Limb (tissue), 2 donors: ENCODE results near the gene XPNPEP2.
"Not testable (repeated sequence)": the region's sequence is repeated elsewhere in the genome, so short reads cannot be mapped to it uniquely, and the experiment has no call there.

Experiments
- DNase-seq, 2 donors: peaks; one replicate each; pipeline ENCODE4 v3.0.0-alpha.2; 2016; ENCODE audit errors: extremely low spot score in 2 of 2

The XPNPEP2 gene

GRCh38 chrX:129719268-129719667 is 19.5 kb upstream of the XPNPEP2 start:
- no peak for DNase-seq

- no peak for DNase-seq
Observed at GRCh38 chrX:129719931-129720530, 18.7 kb upstream of the XPNPEP2 start.

GRCh38 chrX:129720741-129721140 is 18.0 kb upstream of the XPNPEP2 start:
- no peak for DNase-seq

GRCh38 chrX:129721414-129721813 is 17.4 kb upstream of the XPNPEP2 start:
- DNase-seq = no peak

GRCh38 chrX:129721870-129722269 is 16.9 kb upstream of the XPNPEP2 start:
- DNase-seq = no peak

GRCh38 chrX:129723511-129723910 is 15.3 kb upstream of the XPNPEP2 start:
- no peak for DNase-seq

GRCh38 chrX:129724754-129725153 is 14.0 kb upstream of the XPNPEP2 start:
- DNase-seq = no peak

GRCh38 chrX:129726307-129727111 is 12.3 kb upstream of the XPNPEP2 start:
- peak; percentile 31 to 73 for DNase-seq

GRCh38 chrX:129728061-129728460 is 10.7 kb upstream of the XPNPEP2 start:
- DNase-seq = no peak

GRCh38 chrX:129731228-129731627 is 7.6 kb upstream of the XPNPEP2 start:
- no peak for DNase-seq

- DNase-seq = no peak
Observed at GRCh38 chrX:129732857-129733256, 5.9 kb upstream of the XPNPEP2 start.

GRCh38 chrX:129733335-129733734 is 5.4 kb upstream of the XPNPEP2 start:
- no peak for DNase-seq

- DNase-seq = no peak
Observed at GRCh38 chrX:129736491-129736890, 2.3 kb upstream of the XPNPEP2 start.

GRCh38 chrX:129737916-129738315 is 863 bp upstream of the XPNPEP2 start:
- no peak for DNase-seq

- DNase-seq = no peak
Observed at GRCh38 chrX:129739578-129739977, 799 bp downstream of the XPNPEP2 start.

GRCh38 chrX:129741880-129742758 is 3.3 kb downstream of the XPNPEP2 start:
- no peak for DNase-seq

- DNase-seq = not testable (repeated sequence)
Observed at GRCh38 chrX:129742759-129743152, 4.0 kb downstream of the XPNPEP2 start.

GRCh38 chrX:129743821-129744220 is 5.0 kb downstream of the XPNPEP2 start:
- no peak for DNase-seq

- no peak for DNase-seq
Observed at GRCh38 chrX:129744861-129745321, 6.1 kb downstream of the XPNPEP2 start.

- no peak for DNase-seq
Observed at GRCh38 chrX:129746557-129747470, 8.0 kb downstream of the XPNPEP2 start.

- no peak for DNase-seq
Observed at GRCh38 chrX:129747533-129747932, 8.8 kb downstream of the XPNPEP2 start.
